Mesodermal cell (in vitro differentiated cells): ENCODE data around the gene FBXO45.
"Not testable (repeated sequence)": the region's sequence is repeated elsewhere in the genome, so short reads cannot be mapped to it uniquely, and the experiment has no call there.

ENCODE experiments used
- H3K27ac ChIP-seq: 2 replicates; pipeline ENCODE4 v1.7.0; 2013; ENCODE audit warnings: mild to moderate bottlenecking, low read depth, low read length, moderate library complexity; ENCODE audit not compliant: severe bottlenecking
- H3K36me3 ChIP-seq: 2 replicates; pipeline ENCODE4 v1.7.1; 2013; ENCODE audit warnings: mild to moderate bottlenecking, low read length, moderate library complexity; ENCODE audit not compliant: control insufficient read depth, insufficient read depth
- H3K4me1 ChIP-seq: one replicate; pipeline ENCODE4 v1.7.1; 2013; ENCODE audit warnings: mild to moderate bottlenecking, low read length; ENCODE audit not compliant: insufficient read depth, control insufficient read depth, poor library complexity, severe bottlenecking
- H3K4me3 ChIP-seq: 2 replicates; pipeline ENCODE4 v1.7.0; 2013; ENCODE audit warnings: low read length, control low read depth, mild to moderate bottlenecking; ENCODE audit not compliant: insufficient read depth, poor library complexity, severe bottlenecking; ENCODE audit errors: extremely low read depth
- H3K9me3 ChIP-seq: 2 replicates; pipeline ENCODE4 v1.7.1; 2013; ENCODE audit warnings: mild to moderate bottlenecking, low read length, moderate library complexity; ENCODE audit not compliant: control insufficient read depth
- WGBS, 2 experiments: methylation state at CpG; one replicate each; pipeline ENCODE4 v1.1.5; 2013; ENCODE audit warnings: missing lambda C conversion rate in 2 of 2; ENCODE audit not compliant: insufficient coverage in 2 of 2; 5-methylcytosine and 5-hydroxymethylcytosine counted together

Gene FBXO45

GRCh38 chr3:196619223-196619622 is 50.8 kb downstream of the FBXO45 start:
- H3K4me3 ChIP-seq = no peak overlapping the region
- peak overlapping the region; percentile 72 for H3K27ac ChIP-seq
- no peaks in the 10 kb centered on the region for H3K36me3 ChIP-seq
- H3K4me1 ChIP-seq = peaks cover 7% of the 10 kb centered on the region
- no peaks in the 10 kb centered on the region for H3K9me3 ChIP-seq
- 75% methylated on average over 4 of the region's 5 CpGs; no CpG with 5 or more reads in 1 of the 2 experiments for WGBS, 2 experiments

- WGBS, 2 experiments = no CpG with 5 or more reads among the region's 5 CpGs
- H3K36me3 ChIP-seq, H3K9me3 ChIP-seq, H3K4me1 ChIP-seq, H3K4me3 ChIP-seq: not testable (repeated sequence)
- peak overlapping the region; percentile 72 for H3K27ac ChIP-seq
Observed at GRCh38 chr3:196619627-196620026, 51.2 kb downstream of the FBXO45 start.

GRCh38 chr3:196620161-196620604 is 51.7 kb downstream of the FBXO45 start:
- peak overlapping the region; percentile 72 for H3K27ac ChIP-seq
- H3K4me1 ChIP-seq = peaks cover 7% of the 10 kb centered on the region
- no peaks in the 10 kb centered on the region for H3K9me3 ChIP-seq
- 82 to 84% methylated on average over 7 to 9 of the region's 10 CpGs for WGBS, 2 experiments
- H3K4me3 ChIP-seq = no peak overlapping the region
- no peaks in the 10 kb centered on the region for H3K36me3 ChIP-seq

DNA sequence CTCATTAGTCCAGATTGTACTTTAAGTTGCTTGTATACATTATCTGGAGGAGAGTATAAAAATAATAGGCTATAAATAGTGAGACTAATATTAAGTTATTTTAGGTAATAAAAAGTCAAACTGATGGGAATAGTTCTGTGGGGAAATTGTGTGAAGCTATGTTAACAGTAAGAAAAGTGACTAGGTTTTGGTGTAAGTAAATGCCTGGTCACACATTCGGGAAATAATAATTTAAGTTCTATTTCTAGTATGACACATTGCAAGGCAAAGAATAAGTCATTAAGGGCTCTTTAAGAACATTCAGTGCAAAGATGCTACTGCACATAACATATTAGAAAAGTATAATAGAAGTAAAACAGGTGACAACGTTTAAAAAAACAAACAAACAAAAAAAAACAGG is 52.2 kb downstream of the FBXO45 start:
- no peaks in the 10 kb centered on the region for H3K36me3 ChIP-seq
- no peaks in the 10 kb centered on the region for H3K9me3 ChIP-seq
- WGBS, 2 experiments = no CpG with 5 or more reads among the region's 2 CpGs
- H3K27ac ChIP-seq = no peak overlapping the region
- H3K4me1 ChIP-seq = peaks cover 7% of the 10 kb centered on the region
- H3K4me3 ChIP-seq = no peak overlapping the region

DNA sequence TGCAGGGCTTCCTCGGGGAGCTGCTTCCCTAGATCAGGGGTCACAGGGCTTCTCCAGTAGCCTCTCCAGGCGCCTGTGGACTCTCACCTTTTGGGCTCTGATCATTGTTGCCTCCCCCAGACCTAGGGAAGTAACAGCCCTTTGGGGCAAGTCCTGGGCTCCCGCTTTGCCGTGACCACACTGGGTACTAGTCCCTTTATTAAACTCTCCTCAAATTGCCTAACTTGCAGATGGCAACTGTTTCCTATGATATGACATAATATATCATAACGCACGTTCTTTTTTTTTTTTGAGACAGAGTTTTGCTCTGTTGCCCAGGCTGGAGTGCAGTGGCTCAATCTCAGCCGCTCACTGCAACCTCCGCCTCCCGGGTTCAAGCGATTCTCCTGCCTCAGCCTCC is 53.2 kb downstream of the FBXO45 start:
- 94 to 96% methylated on average over 5 to 10 of the region's 10 CpGs for WGBS, 2 experiments
- Histone ChIP-seq H3K27ac (no peak overlapping the region), H3K4me3 (no peak overlapping the region), H3K36me3 (no peaks in the 10 kb centered on the region), H3K9me3 (no peaks in the 10 kb centered on the region), H3K4me1 (peaks cover 7% of the 10 kb centered on the region)

- Histone ChIP-seq H3K4me1 (peaks cover 10% of the 10 kb centered on the region), H3K36me3 (no peaks in the 10 kb centered on the region), H3K9me3 (no peaks in the 10 kb centered on the region), H3K27ac (no peak overlapping the region), H3K4me3 (no peak overlapping the region)
- 91 to 94% methylated on average over 11 to 12 of the region's 12 CpGs for whole genome bisulfite sequencing, 2 experiments
Observed at GRCh38 chr3:196624067-196624790, 55.8 kb downstream of the FBXO45 start.

- WGBS, 2 experiments = 97 to 98% methylated on average over 11 to 12 of the region's 16 CpGs
- Histone ChIP-seq H3K4me3 (no peak overlapping the region), H3K36me3 (no peaks in the 10 kb centered on the region), H3K9me3 (no peaks in the 10 kb centered on the region), H3K4me1 (peaks cover 8% of the 10 kb centered on the region), H3K27ac (no peak overlapping the region)
Observed at GRCh38 chr3:196624907-196625306, 56.4 kb downstream of the FBXO45 start.

- no CpG with 5 or more reads among the region's 6 CpGs for WGBS, 2 experiments
- no peak overlapping the region for H3K4me3 ChIP-seq
- peaks cover 8% of the 10 kb centered on the region for H3K4me1 ChIP-seq
- no peaks in the 10 kb centered on the region for H3K9me3 ChIP-seq
- H3K36me3 ChIP-seq = no peaks in the 10 kb centered on the region
- no peak overlapping the region for H3K27ac ChIP-seq
Observed at GRCh38 chr3:196625331-196625730, 56.9 kb downstream of the FBXO45 start.

DNA sequence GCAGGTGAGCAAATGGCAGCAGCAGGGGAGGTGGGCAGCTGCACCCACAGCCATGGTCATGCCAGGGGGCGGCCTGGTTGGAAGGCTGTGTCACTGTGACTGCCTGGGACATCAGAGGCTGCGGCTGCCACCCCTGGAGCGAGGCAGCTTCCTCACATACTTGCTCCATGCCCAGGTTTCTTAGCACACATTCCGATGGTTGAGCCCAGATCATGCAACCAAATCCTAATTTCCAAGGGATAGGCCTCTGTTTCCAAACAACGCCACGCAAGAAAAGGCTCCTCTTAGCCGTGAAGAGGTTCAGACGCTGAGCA is 59.4 kb downstream of the FBXO45 start:
- H3K27ac ChIP-seq = no peak overlapping the region
- H3K9me3 ChIP-seq = no peaks in the 10 kb centered on the region
- H3K36me3 ChIP-seq = no peaks in the 10 kb centered on the region
- 87 to 92% methylated on average over 6 to 8 of the region's 8 CpGs for WGBS, 2 experiments
- peaks cover 8% of the 10 kb centered on the region for H3K4me1 ChIP-seq
- H3K4me3 ChIP-seq = no peak overlapping the region

DNA sequence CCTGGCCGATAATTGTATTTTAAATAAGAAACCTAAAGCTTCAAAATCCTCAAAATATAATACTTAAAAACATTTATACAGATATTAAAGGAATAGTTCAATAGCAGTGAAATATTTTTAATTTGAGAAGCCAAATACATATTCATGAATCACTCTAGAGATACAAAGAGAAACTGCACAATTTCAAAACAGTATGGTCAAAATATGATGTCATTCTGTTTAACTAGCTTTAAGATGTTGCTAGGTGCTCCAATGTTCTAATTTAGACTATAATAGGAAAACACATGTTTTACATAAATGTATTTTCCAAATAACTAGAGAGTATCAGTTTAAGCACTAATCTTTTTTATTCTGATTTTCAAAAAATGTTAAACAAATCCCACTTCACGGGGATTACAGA is 60.8 kb downstream of the FBXO45 start:
- Histone ChIP-seq H3K36me3 (no peaks in the 10 kb centered on the region), H3K4me3 (no peak overlapping the region), H3K27ac (no peak overlapping the region), H3K4me1 (peaks cover 12% of the 10 kb centered on the region), H3K9me3 (no peaks in the 10 kb centered on the region)
- WGBS, 2 experiments = 90% methylated on average over 1 of the region's 2 CpGs; no CpG with 5 or more reads in 1 of the 2 experiments

DNA sequence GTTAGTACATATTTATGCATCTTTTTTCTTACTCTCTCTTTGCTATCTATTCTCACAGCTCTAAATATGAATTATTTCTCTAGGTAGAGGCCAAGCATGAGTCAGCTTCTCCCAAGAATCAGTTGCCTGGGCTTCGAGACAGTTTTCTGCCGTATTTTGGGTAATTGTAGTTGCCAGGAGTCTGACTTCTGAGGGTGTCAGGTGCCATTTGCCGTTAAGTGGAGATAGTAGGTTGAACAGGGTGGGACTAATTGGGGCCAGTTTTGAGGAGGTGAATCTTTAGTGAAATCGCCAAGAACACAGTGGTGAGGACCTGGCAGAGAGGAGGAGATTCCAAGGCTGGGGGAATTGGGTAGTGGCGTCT is 63.2 kb downstream of the FBXO45 start:
- 47 to 56% methylated on average over 4 to 5 of the region's 5 CpGs for WGBS, 2 experiments
- peak overlapping the region; percentile 52 for H3K4me3 ChIP-seq
- peak overlapping the region; percentile 91 for H3K27ac ChIP-seq
- H3K9me3 ChIP-seq = no peaks in the 10 kb centered on the region
- H3K36me3 ChIP-seq = no peaks in the 10 kb centered on the region
- peaks cover 12% of the 10 kb centered on the region for H3K4me1 ChIP-seq
